CD4-positive, alpha-beta T cell (primary cell): ENCODE data around the gene NUP85. TPM values are rescaled to one million over a fixed set of nuclear protein-coding genes. Genes with fewer than 3 reads are reported as not detected.
"Not testable (repeated sequence)": the region's sequence is repeated elsewhere in the genome, so short reads cannot be mapped to it uniquely, and the experiment has no call there.

Experiments
- ATAC-seq: fragments of 200-7000 bp; cut with Tn5 transposase; one replicate; pipeline ENCODE4 v1.10.0; 2022; ENCODE audit warnings: mild to moderate bottlenecking; ENCODE audit not compliant: poor library complexity
- CTCF ChIA-PET: fragments of 350-600 bp; sonication (Branson Sonifier 250); formaldehyde crosslinking; loops from one replicate; lab custom pipeline; 2021; ENCODE audit warnings: antibody characterized with exemption, inconsistent platforms; lab: Charles Lee
- POLR2A ChIA-PET: fragments of 350-600 bp; sonication (Branson Sonifier 250); formaldehyde crosslinking; loops from one replicate; lab custom pipeline; 2021; ENCODE audit warnings: antibody characterized with exemption, inconsistent platforms; lab: Charles Lee
- DNase-seq, 14 experiments: peaks; one replicate each; pipeline ENCODE4 v3.0.0-alpha.2; 2013 to 2020; ENCODE audit warnings: mixed read lengths in 2 of 14
- H3K27ac ChIP-seq, 2 donors: one replicate each; pipeline versions ENCODE4 v1.5.1 to v1.7.0; 2013; ENCODE audit warnings: low read length in 2 of 2, low read depth in 1 of 2, mild to moderate bottlenecking in 1 of 2
- H3K27me3 ChIP-seq, 2 experiments: 1 replicate in 1 of 2; 2 replicates in 1 of 2; pipeline versions ENCODE4 v1.6.1 to v1.7.0; 2013; ENCODE audit warnings: low read length in 2 of 2, control low read depth in 1 of 2, mild to moderate bottlenecking in 1 of 2, moderate library complexity in 1 of 2; ENCODE audit not compliant: insufficient read depth in 2 of 2, control insufficient read depth in 1 of 2
- H3K36me3 ChIP-seq: one replicate; pipeline ENCODE4 v1.6.1; 2013; ENCODE audit warnings: low read length, control low read depth; ENCODE audit not compliant: insufficient read depth
- H3K4me1 ChIP-seq: one replicate; pipeline ENCODE4 v1.6.1; 2013; ENCODE audit warnings: low read length, control low read depth; ENCODE audit not compliant: insufficient read depth
- H3K4me3 ChIP-seq: one replicate; pipeline ENCODE4 v1.5.1; 2013; ENCODE audit warnings: mild to moderate bottlenecking, low read length, moderate library complexity
- H3K9me3 ChIP-seq, 2 experiments: 1 replicate in 1 of 2; 2 replicates in 1 of 2; pipeline versions ENCODE4 v1.6.1 to v1.7.0; 2013; ENCODE audit warnings: low read length in 2 of 2, mild to moderate bottlenecking in 2 of 2, control low read depth in 1 of 2, moderate library complexity in 1 of 2; ENCODE audit not compliant: control insufficient read depth in 1 of 2, insufficient read depth in 1 of 2
- H3K27ac Mint-ChIP-seq: one replicate; pipeline ENCODE4 v1.8.0; 2020; ENCODE audit warnings: mixed read lengths
- H3K27me3 Mint-ChIP-seq: one replicate; pipeline ENCODE4 v1.8.0; 2021; ENCODE audit warnings: mixed read lengths
- H3K36me3 Mint-ChIP-seq: one replicate; pipeline ENCODE4 v1.8.0; 2021; ENCODE audit warnings: low read depth, mixed read lengths
- H3K4me1 Mint-ChIP-seq: one replicate; pipeline ENCODE4 v1.8.0; 2021; ENCODE audit warnings: low read depth, mixed read lengths
- H3K4me3 Mint-ChIP-seq: one replicate; pipeline ENCODE4 v1.8.0; 2020; ENCODE audit warnings: mild to moderate bottlenecking, mixed read lengths
- H3K9me3 Mint-ChIP-seq: one replicate; pipeline ENCODE4 v1.8.0; 2020; ENCODE audit warnings: mixed read lengths
- CTCF ChIP-seq: fragments of 200-600 bp; IDR thresholded peaks from one replicate; pipeline ENCODE4 v1.8.0; 2022; ENCODE audit warnings: antibody characterized with exemption, mild to moderate bottlenecking
- intact Hi-C, 2 experiments: fragments of 100-400 bp; cut with DNase I in 1 of 2; cut with micrococcal nuclease in 1 of 2; formaldehyde crosslinking; loops; one replicate each; pipeline versions ENCODE4 v1.15.1 to v1.9.0; 2023 to 2025; cut with DNase I, micrococcal nuclease
- polyA plus RNA-seq, 2 donors: library from polyadenylated mRNA; unstranded; fragments of 120-200 nt; gene quantifications; one replicate each; pipeline ENCODE4 v1.2.1, GENCODE V29; 2013
- total RNA-seq, 174 experiments: library from RNA in 2 of 174; stranded (reverse) in 2 of 174; gene quantifications; one replicate each; pipeline ENCODE4 v1.2.3 and lab custom pipeline; 2021 to 2026

NUP85 gene, protein sequence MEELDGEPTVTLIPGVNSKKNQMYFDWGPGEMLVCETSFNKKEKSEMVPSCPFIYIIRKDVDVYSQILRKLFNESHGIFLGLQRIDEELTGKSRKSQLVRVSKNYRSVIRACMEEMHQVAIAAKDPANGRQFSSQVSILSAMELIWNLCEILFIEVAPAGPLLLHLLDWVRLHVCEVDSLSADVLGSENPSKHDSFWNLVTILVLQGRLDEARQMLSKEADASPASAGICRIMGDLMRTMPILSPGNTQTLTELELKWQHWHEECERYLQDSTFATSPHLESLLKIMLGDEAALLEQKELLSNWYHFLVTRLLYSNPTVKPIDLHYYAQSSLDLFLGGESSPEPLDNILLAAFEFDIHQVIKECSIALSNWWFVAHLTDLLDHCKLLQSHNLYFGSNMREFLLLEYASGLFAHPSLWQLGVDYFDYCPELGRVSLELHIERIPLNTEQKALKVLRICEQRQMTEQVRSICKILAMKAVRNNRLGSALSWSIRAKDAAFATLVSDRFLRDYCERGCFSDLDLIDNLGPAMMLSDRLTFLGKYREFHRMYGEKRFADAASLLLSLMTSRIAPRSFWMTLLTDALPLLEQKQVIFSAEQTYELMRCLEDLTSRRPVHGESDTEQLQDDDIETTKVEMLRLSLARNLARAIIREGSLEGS
- 10 to 100 TPM; 84.7 to 89.2 TPM for total RNA-seq
- polyA plus RNA-seq (2013, experiment 1 of 2) = 28.0 TPM
- 49.1 TPM for polyA plus RNA-seq (2013, experiment 2 of 2)
- total RNA-seq (lab: John Stamatoyannopoulos, UW) = 34.2 to 130 (median 71.4) reads per million in 172 experiments

DNA sequence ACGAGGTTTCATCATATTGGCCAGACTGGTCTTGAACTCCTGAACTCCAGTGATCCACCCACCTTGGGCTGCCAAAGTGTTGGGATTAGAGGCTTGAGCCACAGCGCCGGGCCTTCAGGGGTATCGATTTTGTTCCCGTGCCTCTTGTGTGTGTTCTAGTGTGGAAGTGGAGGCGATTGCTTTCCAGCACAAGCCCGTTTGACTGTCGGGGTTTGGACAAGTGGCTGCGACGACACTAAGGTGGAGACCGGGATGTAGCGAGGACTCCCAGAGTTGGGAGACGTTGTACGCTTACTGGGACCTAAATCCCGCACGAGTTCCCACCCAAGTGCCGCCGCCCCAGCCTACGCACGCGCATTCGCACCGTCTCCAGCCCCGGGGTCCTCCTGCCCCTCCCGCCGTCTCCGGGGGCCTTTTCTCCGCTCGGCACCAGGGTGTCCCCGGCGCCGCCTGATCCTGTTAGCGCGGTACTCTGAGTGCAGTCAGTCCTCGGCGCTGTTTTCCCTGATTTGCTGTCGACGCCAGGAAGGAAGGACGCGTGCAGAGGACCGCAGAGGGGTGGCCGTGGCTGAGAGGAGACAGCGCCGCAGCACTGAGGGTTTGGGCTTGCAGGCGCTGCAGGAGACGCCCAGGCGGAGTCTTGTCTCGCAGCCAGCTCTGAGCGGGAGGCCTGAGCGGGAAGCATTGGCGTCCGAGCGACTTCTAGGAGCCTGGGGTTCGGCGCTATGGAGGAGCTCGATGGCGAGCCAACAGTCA is at the start of gene NUP85:
Gene NUP85 (plus strand): TSS at position 643 of the 756 bp plus-strand sequence. CDS start 83 bp downstream, at position 726.
- peak; percentile 89 for ATAC-seq
- Histone ChIP-seq H3K36me3 (peaks cover 16% of the 10 kb centered on the region), H3K4me1 (peaks cover 28% of the 10 kb centered on the region), H3K27ac (peak within 1 kb of the TSS; percentile 91 to 94), H3K4me3 (peak within 1 kb of the TSS; percentile 95), H3K27me3 (no peaks in the 10 kb centered on the region), H3K9me3 (no peaks in the 10 kb centered on the region)
- peak; percentile 87 to 95 (median 90) for DNase-seq
- POLR2A ChIA-PET = interaction anchor here (0.6 to 2.6 kb wide), 14 partner anchors 16 to 243 kb away, joined by 3 to 12 read pairs (median 4); partner anchors contain the start of genes ARMC7, ATP5PD, GGA3 and GRB2
- Mint-ChIP-seq H3K9me3 (no peaks in the 10 kb centered on the region), H3K4me1 (peaks cover 27% of the 10 kb centered on the region), H3K36me3 (peaks cover 31% of the 10 kb centered on the region), H3K27ac (peak within 1 kb of the TSS; percentile 95), H3K4me3 (peak within 1 kb of the TSS; percentile 96), H3K27me3 (no peaks in the 10 kb centered on the region)
- CTCF ChIA-PET = interaction anchor here (1.0 to 2.6 kb wide), 4 partner anchors 66 to 207 kb away, joined by 3 to 8 read pairs (median 4); partner anchors contain the start of gene MIF4GD
- intact Hi-C loops = loop anchor here in 1 of 2 experiments (2.0 kb wide), 1 partner anchor 22 kb away; the partner anchor contains the start of gene SUMO2
- TF ChIP-seq CTCF = no peak

- ChIA-PET POLR2A (interaction anchor here (0.9 to 1.0 kb wide), 2 partner anchors 17 to 45 kb away, joined by 3 read pairs; no protein-coding TSS in a partner anchor), CTCF (interaction anchor here (0.6 to 1.2 kb wide), 5 partner anchors 9 to 166 kb away, joined by 3 to 5 read pairs (median 4); partner anchors contain the start of gene NT5C)
- H3K36me3 Mint-ChIP-seq, H3K9me3 Mint-ChIP-seq, ATAC-seq, H3K27me3 Mint-ChIP-seq, DNase-seq, H3K4me3 Mint-ChIP-seq, H3K27ac ChIP-seq, H3K9me3 ChIP-seq, H3K36me3 ChIP-seq, H3K4me3 ChIP-seq, H3K27me3 ChIP-seq, intact Hi-C loops, H3K27ac Mint-ChIP-seq: not testable (repeated sequence)
- H3K4me1 Mint-ChIP-seq = peaks cover 11% of the 10 kb centered on the region
- peaks cover 12% of the 10 kb centered on the region for H3K4me1 ChIP-seq
Observed at GRCh38 chr17:75158480-75158879, 47.0 kb upstream of the NUP85 start.

- intact Hi-C loops = no loop called here
- Mint-ChIP-seq H3K36me3 (peaks cover 3% of the 10 kb centered on the region), H3K4me1 (peaks cover 9% of the 10 kb centered on the region), H3K27ac (no peak overlapping the region), H3K4me3 (no peak overlapping the region), H3K27me3 (no peaks in the 10 kb centered on the region), H3K9me3 (no peaks in the 10 kb centered on the region)
- no peak for TF ChIP-seq CTCF
- no peak overlapping the region for H3K4me3 ChIP-seq
- no peak for ATAC-seq
- POLR2A ChIA-PET = interaction anchor here (0.9 to 1.0 kb wide), 2 partner anchors 18 to 45 kb away, joined by 3 read pairs; no protein-coding TSS in a partner anchor
- no peak for DNase-seq
- CTCF ChIA-PET = interaction anchor here (0.6 to 1.2 kb wide), 5 partner anchors 10 to 165 kb away, joined by 3 to 5 read pairs (median 4); partner anchors contain the start of gene NT5C
- H3K27ac ChIP-seq = no peak overlapping the region
- no peaks in the 10 kb centered on the region for H3K27me3 ChIP-seq
- no peaks in the 10 kb centered on the region for H3K9me3 ChIP-seq
- peaks cover 8% of the 10 kb centered on the region for H3K4me1 ChIP-seq
- H3K36me3 ChIP-seq = no peaks in the 10 kb centered on the region
Observed at GRCh38 chr17:75159196-75160031, 46.1 kb upstream of the NUP85 start.
